OCI-LY1 (cell line): ENCODE measurements around the gene PARD3B.

Source experiments
- H2AFZ ChIP-seq: fragments of 200-600 bp; sonication (generic), shearing (Covaris generic); 2 replicates; pipeline ENCODE4 v1.6.0; 2014; ENCODE audit warnings: antibody characterized with exemption, mild to moderate bottlenecking, low read length
- H3F3A ChIP-seq: fragments of 200-600 bp; sonication (generic), shearing (Covaris generic); 2 replicates; pipeline ENCODE4 v1.6.0; 2014; ENCODE audit warnings: mild to moderate bottlenecking, antibody characterized with exemption, low read length, moderate library complexity; ENCODE audit not compliant: insufficient read depth
- H3K27ac ChIP-seq: fragments of 200-600 bp; sonication (generic); 2 replicates; pipeline ENCODE4 v1.5.1; 2014; ENCODE audit warnings: low read length, mixed run types, mild to moderate bottlenecking, low read depth; ENCODE audit not compliant: poor library complexity, severe bottlenecking
- H3K27me3 ChIP-seq: fragments of 200-600 bp; sonication (generic); 2 replicates; pipeline ENCODE4 v1.6.0; 2014; ENCODE audit warnings: antibody characterized with exemption, mild to moderate bottlenecking, low read length, moderate library complexity; ENCODE audit not compliant: insufficient read depth
- H3K36me3 ChIP-seq: fragments of 200-600 bp; sonication (generic); 2 replicates; pipeline ENCODE4 v1.6.1; 2014; ENCODE audit warnings: mild to moderate bottlenecking, antibody characterized with exemption, low read length, moderate library complexity, mixed read lengths; ENCODE audit not compliant: insufficient read depth
- H3K4me1 ChIP-seq: fragments of 200-600 bp; sonication (generic); 2 replicates; pipeline ENCODE4 v1.5.1; 2014; ENCODE audit warnings: mild to moderate bottlenecking, low read length, moderate library complexity; ENCODE audit not compliant: insufficient read depth, severe bottlenecking
- H3K4me2 ChIP-seq: fragments of 200-600 bp; sonication (generic), shearing (Covaris generic); 2 replicates; pipeline ENCODE4 v1.6.1; 2014; ENCODE audit warnings: low read length
- H3K4me3 ChIP-seq: fragments of 200-600 bp; sonication (generic); 2 replicates; pipeline ENCODE4 v1.5.1; 2014; ENCODE audit warnings: low read length, low read depth, mild to moderate bottlenecking, mixed read lengths; ENCODE audit not compliant: poor library complexity, severe bottlenecking
- H3K79me2 ChIP-seq: fragments of 200-600 bp; shearing (Covaris generic); 2 replicates; pipeline ENCODE4 v1.6.1; 2016; ENCODE audit warnings: mixed run types, low read length, mixed read lengths; ENCODE audit not compliant: insufficient read depth
- H3K9ac ChIP-seq: fragments of 200-600 bp; sonication (generic), shearing (Covaris generic); 2 replicates; pipeline ENCODE4 v1.6.1; 2014; ENCODE audit warnings: mild to moderate bottlenecking, low read length, mixed read lengths
- H3K9me2 ChIP-seq: fragments of 200-600 bp; sonication (generic), shearing (Covaris generic); 2 replicates; pipeline ENCODE4 v1.6.1; 2014; ENCODE audit warnings: low read depth, mild to moderate bottlenecking, low read length, mixed read lengths
- H3K9me3 ChIP-seq: fragments of 200-600 bp; shearing (Covaris generic); 2 replicates; pipeline ENCODE4 v1.6.1; 2014; ENCODE audit warnings: low read length, mixed read lengths
- H4K20me1 ChIP-seq: fragments of 200-600 bp; sonication (generic), shearing (Covaris generic); 2 replicates; pipeline ENCODE4 v1.6.0; 2016; ENCODE audit warnings: mild to moderate bottlenecking, low read length; ENCODE audit not compliant: insufficient read depth
- EZH2 ChIP-seq: fragments of 200-600 bp; sonication (generic), shearing (Covaris generic); IDR thresholded peaks from 2 replicates; pipeline ENCODE4 v1.8.0; 2017; ENCODE audit warnings: borderline replicate concordance, mixed run types, mild to moderate bottlenecking, antibody characterized with exemption, low read length, moderate library complexity, mixed read lengths
- TF ChIP-seq, protein P1 (sequence below): fragments of 200-600 bp; sonication (generic), shearing (Covaris generic); IDR thresholded peaks from 2 replicates; pipeline ENCODE4 v1.5.1; 2017; ENCODE audit warnings: mild to moderate bottlenecking, antibody characterized with exemption, low read length, moderate library complexity, mixed read lengths

The PARD3B gene

DNA sequence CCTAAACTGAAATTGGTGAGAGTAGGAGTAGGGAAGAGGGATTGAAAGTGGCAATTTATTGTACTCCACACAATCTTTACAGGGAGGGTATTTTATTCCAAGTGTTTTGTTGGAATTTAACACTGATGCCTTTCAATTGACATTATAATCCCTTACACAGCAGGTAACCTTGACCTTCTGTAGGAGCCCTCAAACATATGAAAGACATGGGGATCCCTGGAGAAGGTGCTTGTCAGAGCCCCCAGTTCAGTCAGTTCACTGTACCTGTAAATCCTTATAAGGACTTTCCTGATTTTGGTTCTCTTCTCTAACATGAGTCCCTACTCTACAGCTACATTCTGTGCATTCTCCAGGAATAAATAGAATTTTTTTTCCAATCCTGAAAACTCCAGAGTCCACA is 752.1 kb downstream of the PARD3B start:
- Histone ChIP-seq H4K20me1 (no peaks in the 10 kb centered on the region), H3F3A (no peaks in the 10 kb centered on the region), H3K4me1 (no peaks in the 10 kb centered on the region), H3K4me2 (no peak overlapping the region), H3K36me3 (no peaks in the 10 kb centered on the region), H2AFZ (no peak overlapping the region), H3K27ac (no peak overlapping the region), H3K9me3 (no peaks in the 10 kb centered on the region), H3K9me2 (no peaks in the 10 kb centered on the region), H3K9ac (no peak overlapping the region), H3K79me2 (no peaks in the 10 kb centered on the region), H3K27me3 (no peaks in the 10 kb centered on the region), H3K4me3 (no peak overlapping the region)
- TF ChIP-seq, protein P1, sequence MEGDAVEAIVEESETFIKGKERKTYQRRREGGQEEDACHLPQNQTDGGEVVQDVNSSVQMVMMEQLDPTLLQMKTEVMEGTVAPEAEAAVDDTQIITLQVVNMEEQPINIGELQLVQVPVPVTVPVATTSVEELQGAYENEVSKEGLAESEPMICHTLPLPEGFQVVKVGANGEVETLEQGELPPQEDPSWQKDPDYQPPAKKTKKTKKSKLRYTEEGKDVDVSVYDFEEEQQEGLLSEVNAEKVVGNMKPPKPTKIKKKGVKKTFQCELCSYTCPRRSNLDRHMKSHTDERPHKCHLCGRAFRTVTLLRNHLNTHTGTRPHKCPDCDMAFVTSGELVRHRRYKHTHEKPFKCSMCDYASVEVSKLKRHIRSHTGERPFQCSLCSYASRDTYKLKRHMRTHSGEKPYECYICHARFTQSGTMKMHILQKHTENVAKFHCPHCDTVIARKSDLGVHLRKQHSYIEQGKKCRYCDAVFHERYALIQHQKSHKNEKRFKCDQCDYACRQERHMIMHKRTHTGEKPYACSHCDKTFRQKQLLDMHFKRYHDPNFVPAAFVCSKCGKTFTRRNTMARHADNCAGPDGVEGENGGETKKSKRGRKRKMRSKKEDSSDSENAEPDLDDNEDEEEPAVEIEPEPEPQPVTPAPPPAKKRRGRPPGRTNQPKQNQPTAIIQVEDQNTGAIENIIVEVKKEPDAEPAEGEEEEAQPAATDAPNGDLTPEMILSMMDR = no peak
- TF ChIP-seq EZH2 = no peak

DNA sequence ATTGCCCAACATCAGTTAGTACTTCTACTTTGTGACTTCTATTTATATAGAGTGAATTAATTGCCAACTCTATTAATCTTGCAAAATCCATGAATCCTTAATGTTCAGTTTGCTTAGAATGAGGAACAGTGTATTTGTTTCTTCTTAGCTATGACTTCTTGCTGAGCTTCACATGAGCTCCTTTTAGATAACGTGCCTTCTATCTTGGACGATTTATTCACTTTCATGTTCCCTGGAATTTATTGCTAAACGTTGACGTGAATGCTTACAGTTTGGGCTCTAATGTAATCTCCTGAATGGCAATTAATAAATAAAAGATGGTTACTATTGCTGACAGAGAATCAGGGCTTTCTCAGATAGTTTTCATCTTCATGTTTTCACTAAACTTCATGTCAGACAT is 752.6 kb downstream of the PARD3B start:
- Histone ChIP-seq H3K9me2 (no peaks in the 10 kb centered on the region), H3K9me3 (no peaks in the 10 kb centered on the region), H3K27me3 (no peaks in the 10 kb centered on the region), H3K4me1 (no peaks in the 10 kb centered on the region), H3K4me3 (no peak overlapping the region), H2AFZ (no peak overlapping the region), H3K4me2 (no peak overlapping the region), H3K79me2 (no peaks in the 10 kb centered on the region), H4K20me1 (no peaks in the 10 kb centered on the region), H3K9ac (no peak overlapping the region), H3K27ac (no peak overlapping the region), H3F3A (no peaks in the 10 kb centered on the region), H3K36me3 (no peaks in the 10 kb centered on the region)
- TF ChIP-seq EZH2 = no peak
- TF ChIP-seq, protein P1 = no peak

DNA sequence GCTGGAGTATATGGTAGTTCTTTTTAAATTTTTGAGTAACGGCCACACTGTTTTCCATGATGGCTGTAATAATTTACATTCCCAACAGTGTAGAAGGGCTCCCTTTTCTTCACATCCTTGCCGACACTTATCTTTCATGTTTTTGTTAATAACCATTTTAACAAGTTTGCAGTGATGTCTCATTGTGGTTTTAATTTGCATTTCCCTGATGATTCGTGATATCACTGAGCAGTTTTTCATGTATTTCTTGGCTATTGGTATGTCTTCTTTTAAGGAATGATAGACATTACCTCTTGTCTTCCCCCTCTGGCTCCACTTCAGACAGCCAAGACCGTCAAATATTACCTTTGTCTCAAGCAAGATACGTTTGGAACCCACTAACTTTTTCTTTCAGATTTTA is 765.9 kb downstream of the PARD3B start:
- no peaks in the 10 kb centered on the region for H3K9me3 ChIP-seq
- H3K79me2 ChIP-seq = no peaks in the 10 kb centered on the region
- TF ChIP-seq, protein P1 = no peak
- no peak for TF ChIP-seq EZH2
- H3K9ac ChIP-seq = no peak overlapping the region
- H3K9me2 ChIP-seq = no peaks in the 10 kb centered on the region
- no peak overlapping the region for H2AFZ ChIP-seq
- no peaks in the 10 kb centered on the region for H3K4me1 ChIP-seq
- no peak overlapping the region for H3K4me2 ChIP-seq
- H3F3A ChIP-seq = no peaks in the 10 kb centered on the region
- no peak overlapping the region for H3K27ac ChIP-seq
- H3K36me3 ChIP-seq = no peaks in the 10 kb centered on the region
- no peaks in the 10 kb centered on the region for H3K27me3 ChIP-seq
- H3K4me3 ChIP-seq = no peak overlapping the region
- H4K20me1 ChIP-seq = no peaks in the 10 kb centered on the region
